Measurements from ENCODE around the gene XKR7. TPM values are rescaled to one million over a fixed set of nuclear protein-coding genes. Genes with fewer than 3 reads are reported as not detected.

XKR7 gene
- total and polyA plus RNA-seq, 9 donors: 0.04 to 0.21 (median 0.07) TPM

DNA sequence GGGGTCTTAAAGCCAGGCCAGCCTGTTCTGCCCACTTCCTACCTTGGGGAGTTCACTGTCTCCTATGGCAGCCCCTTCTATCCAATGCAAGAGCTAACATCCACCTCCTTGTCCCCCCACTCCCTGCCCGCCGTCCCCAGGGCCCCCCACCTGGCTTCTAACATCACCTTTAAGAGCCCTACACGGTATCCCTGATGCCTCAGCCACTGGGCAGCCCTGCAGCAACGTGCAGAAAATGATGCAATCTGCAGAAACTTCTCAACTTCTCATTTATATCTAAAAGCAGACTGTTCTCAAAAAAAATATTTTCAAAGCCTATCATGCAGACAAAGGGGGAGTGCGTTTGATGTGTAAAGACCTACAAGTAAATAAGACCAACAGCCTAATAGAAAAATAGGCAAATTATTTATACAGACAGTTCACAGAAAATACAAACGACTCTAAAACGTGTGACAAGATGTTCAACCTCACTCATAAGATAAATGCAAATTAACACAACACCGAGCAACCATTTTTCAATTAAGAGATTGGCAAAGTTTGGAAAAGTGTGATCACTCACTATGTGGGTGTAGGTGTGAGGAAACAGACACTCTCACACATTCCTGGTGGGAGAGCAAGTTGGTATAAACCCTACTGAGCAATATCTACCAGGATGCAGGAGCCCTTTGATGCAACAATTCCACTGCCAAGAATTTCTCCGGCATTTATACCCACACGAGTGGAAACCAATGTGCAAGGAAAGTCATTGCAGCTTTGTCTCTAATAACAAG lies 69.0 kb downstream of the XKR7 start:
- Histone ChIP-seq H3K36me3 (ENCODE audit: control insufficient read depth, insufficient read depth, low read length) (no peaks in the 10 kb centered on the region), H3K4me1 (ENCODE audit: control insufficient read depth, insufficient read depth, low read length) (peaks cover 7% of the 10 kb centered on the region), H3K27me3 (ENCODE audit: control insufficient read depth, insufficient read depth, low read length) (peaks cover 22% of the 10 kb centered on the region), H3K27ac (ENCODE audit: low read length) (no peak overlapping the region), H3K9me3 (replicated peaks; ENCODE audit: control insufficient read depth, low read depth, low read length) (peaks cover 2% of the 10 kb centered on the region), H3K4me3 (ENCODE audit: low read length) (no peak overlapping the region)
- WGBS (ENCODE audit: insufficient coverage): 30% methylated on average over 4 of the region's 10 CpGs
- no peak for DNase-seq

DNA sequence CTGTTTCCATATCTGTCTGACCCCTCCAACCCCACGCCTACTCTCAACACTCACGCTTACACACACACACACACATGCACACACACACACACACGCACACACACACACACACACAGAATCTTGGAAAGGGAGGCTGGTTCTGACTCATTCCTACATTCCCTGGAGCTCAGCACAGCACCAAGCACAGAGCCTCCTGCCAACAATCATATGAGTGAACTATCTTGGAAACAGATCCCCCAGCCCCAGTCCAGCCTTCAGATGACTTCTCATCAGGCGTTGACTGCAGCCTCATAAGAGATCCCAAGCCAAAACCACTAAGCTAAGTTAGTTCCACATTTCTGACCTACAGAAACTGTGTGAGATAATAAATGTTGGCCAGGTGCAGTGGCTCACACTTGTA lies 70.0 kb downstream of the XKR7 start:
- 92% methylated on average over 2 of the region's 4 CpGs for WGBS (ENCODE audit: insufficient coverage)
- peaks cover 2% of the 10 kb centered on the region for H3K9me3 ChIP-seq (replicated peaks; ENCODE audit: control insufficient read depth, low read depth, low read length)
- no peak overlapping the region for H3K4me3 ChIP-seq (ENCODE audit: low read length)
- peaks cover 7% of the 10 kb centered on the region for H3K4me1 ChIP-seq (ENCODE audit: control insufficient read depth, insufficient read depth, low read length)
- H3K27ac ChIP-seq (ENCODE audit: low read length): no peak overlapping the region
- no peak for DNase-seq
- H3K27me3 ChIP-seq (ENCODE audit: control insufficient read depth, insufficient read depth, low read length): peaks cover 20% of the 10 kb centered on the region
- no peaks in the 10 kb centered on the region for H3K36me3 ChIP-seq (ENCODE audit: control insufficient read depth, insufficient read depth, low read length)

DNA sequence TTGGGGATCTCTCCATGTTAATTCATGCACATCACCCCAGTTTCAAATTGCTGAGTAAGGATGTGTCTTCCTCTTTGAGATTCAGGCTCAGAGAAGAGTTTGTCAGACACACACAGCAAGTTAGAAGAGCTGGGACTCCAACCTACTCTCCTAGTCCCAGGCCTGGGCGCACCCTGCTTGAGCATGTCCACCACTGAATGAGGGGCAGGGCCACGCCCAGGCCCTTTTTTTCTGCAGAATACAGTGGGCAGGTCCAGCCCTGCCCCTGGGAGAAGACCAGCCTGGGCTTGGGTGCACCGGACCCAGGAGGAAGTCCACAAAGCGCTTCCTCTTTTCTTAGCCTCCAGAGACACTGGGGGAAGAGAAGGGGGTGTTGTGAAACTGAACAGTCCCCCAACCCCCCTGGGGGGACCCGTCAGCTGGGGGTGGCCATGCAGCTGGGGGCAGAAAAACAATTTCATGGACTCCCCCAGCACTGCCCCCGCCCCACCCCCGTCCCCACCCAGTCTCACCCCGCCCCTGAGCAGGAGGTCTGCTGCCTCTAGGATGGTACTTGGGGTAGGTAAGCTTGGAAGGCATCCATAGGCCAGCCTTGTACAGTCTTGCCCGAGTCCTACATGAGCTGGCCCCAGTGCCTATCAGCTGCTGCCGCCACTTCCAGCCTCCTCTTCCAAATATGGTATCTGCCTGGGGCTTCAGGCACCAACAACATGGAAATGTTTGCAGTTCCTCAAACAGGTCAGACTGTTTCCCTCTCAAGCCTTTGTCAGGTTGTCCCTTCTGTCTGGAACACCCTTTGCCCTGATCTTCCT lies 72.4 kb downstream of the XKR7 start:
- Histone ChIP-seq H3K27me3 (ENCODE audit: control insufficient read depth, insufficient read depth, low read length) (peaks cover 7% of the 10 kb centered on the region), H3K9me3 (replicated peaks; ENCODE audit: control insufficient read depth, low read depth, low read length) (peaks cover 2% of the 10 kb centered on the region), H3K36me3 (ENCODE audit: control insufficient read depth, insufficient read depth, low read length) (no peaks in the 10 kb centered on the region), H3K4me1 (ENCODE audit: control insufficient read depth, insufficient read depth, low read length) (peaks cover 7% of the 10 kb centered on the region), H3K27ac (ENCODE audit: low read length) (no peak overlapping the region), H3K4me3 (ENCODE audit: low read length) (no peak overlapping the region)
- DNase-seq: peak; percentile 61
- 62% methylated on average over 4 of the region's 10 CpGs for WGBS (ENCODE audit: insufficient coverage)

DNA sequence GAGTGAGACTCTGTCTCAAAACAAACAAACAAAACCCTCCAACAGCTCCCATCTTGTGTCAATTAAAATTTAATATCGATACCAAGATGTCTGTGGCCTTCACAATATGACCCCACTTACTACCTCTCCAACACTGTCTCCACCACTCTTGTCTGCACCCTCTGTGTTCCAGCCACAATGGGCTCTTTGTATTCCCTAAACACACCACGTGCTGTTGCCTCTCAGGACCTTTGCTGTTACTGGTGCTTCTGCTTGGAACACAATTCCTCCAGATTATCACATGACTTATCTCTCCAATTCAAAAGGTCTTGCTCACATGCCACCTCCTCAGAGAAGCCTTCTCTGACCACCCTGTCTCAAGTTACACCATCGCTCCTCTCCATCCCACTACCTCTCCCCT lies 78.0 kb downstream of the XKR7 start:
- H3K9me3 ChIP-seq (replicated peaks; ENCODE audit: control insufficient read depth, low read depth, low read length): no peaks in the 10 kb centered on the region
- H3K4me3 ChIP-seq (ENCODE audit: low read length): no peak overlapping the region
- H3K27me3 ChIP-seq (ENCODE audit: control insufficient read depth, insufficient read depth, low read length): peaks cover 17% of the 10 kb centered on the region
- no peaks in the 10 kb centered on the region for H3K36me3 ChIP-seq (ENCODE audit: control insufficient read depth, insufficient read depth, low read length)
- no peak overlapping the region for H3K27ac ChIP-seq (ENCODE audit: low read length)
- no peak for DNase-seq
- H3K4me1 ChIP-seq (ENCODE audit: control insufficient read depth, insufficient read depth, low read length): no peaks in the 10 kb centered on the region
- 69% methylated on average over 3 of the region's 3 CpGs for WGBS (ENCODE audit: insufficient coverage)

DNA sequence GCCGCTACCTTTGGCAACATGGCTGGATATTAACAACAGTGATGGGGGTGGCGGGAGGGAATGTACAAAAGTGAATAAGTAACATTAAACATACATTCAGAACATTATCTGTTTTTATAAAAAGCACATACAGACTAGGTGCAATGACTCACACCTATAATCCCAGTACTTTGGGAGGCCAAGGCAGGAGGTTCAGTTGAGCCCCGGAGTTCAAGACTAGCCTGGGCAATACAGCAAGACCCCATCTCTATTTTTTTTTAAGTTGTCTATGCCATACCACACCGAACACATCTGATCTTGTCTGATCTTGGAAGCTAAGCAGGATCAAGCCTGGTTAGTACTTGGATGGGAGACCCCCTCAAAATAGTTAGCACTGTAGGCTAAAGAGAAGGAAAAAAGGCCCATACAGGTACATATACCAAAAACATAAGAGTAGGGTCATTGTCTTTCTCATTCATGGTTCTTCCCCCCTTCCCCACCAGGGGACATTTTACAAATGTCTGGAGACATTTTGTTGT lies 82.4 kb downstream of the XKR7 start:
- Histone ChIP-seq H3K27me3 (ENCODE audit: control insufficient read depth, insufficient read depth, low read length) (peaks cover 50% of the 10 kb centered on the region), H3K27ac (ENCODE audit: low read length) (no peak overlapping the region), H3K9me3 (replicated peaks; ENCODE audit: control insufficient read depth, low read depth, low read length) (no peaks in the 10 kb centered on the region), H3K4me3 (ENCODE audit: low read length) (no peak overlapping the region), H3K4me1 (ENCODE audit: control insufficient read depth, insufficient read depth, low read length) (peaks cover 11% of the 10 kb centered on the region), H3K36me3 (ENCODE audit: control insufficient read depth, insufficient read depth, low read length) (no peaks in the 10 kb centered on the region)
- WGBS (ENCODE audit: insufficient coverage): no CpG with 5 or more reads among the region's 4 CpGs
- DNase-seq: no peak

DNA sequence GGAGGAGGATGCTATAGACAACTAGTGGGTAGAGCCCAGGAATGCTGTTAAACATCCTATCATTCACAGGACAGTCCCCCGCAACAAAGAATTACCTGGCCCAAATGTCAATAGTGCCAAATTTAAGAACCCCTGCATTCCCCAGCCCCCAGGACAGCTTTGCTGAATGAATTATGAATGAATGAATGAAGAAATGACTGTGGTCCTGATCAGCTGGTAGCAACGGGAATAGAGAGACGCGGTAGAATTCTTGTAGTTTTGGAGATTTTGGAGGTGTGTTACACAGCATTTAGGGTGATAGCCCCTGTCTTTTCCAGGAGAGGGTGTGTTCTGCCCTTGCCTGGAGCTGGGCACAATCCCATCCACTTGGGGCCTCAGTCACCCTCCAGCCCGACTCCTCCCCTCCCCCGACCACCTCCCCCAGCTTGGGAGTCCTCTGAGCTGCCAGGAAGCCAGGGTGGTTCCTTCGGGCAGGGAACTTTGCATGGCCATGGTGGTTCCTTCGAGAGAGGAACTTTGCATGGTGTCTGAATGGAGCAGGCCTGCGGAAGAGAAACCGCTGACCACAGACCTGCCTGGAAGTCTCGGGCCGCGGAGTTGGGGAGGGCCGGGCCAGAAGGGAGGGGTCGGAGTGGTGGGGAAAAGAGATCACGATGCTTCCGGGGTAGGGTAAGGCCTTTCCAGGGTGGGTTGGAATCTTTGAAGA lies 83.1 kb downstream of the XKR7 start:
- H3K4me1 ChIP-seq (ENCODE audit: control insufficient read depth, insufficient read depth, low read length): peaks cover 11% of the 10 kb centered on the region
- H3K4me3 ChIP-seq (ENCODE audit: low read length): no peak overlapping the region
- peaks cover 50% of the 10 kb centered on the region for H3K27me3 ChIP-seq (ENCODE audit: control insufficient read depth, insufficient read depth, low read length)
- no peaks in the 10 kb centered on the region for H3K9me3 ChIP-seq (replicated peaks; ENCODE audit: control insufficient read depth, low read depth, low read length)
- DNase-seq: peak; percentile 65
- 7% methylated on average over 14 of the region's 17 CpGs for WGBS (ENCODE audit: insufficient coverage)
- H3K36me3 ChIP-seq (ENCODE audit: control insufficient read depth, insufficient read depth, low read length): no peaks in the 10 kb centered on the region
- no peak overlapping the region for H3K27ac ChIP-seq (ENCODE audit: low read length)

DNA sequence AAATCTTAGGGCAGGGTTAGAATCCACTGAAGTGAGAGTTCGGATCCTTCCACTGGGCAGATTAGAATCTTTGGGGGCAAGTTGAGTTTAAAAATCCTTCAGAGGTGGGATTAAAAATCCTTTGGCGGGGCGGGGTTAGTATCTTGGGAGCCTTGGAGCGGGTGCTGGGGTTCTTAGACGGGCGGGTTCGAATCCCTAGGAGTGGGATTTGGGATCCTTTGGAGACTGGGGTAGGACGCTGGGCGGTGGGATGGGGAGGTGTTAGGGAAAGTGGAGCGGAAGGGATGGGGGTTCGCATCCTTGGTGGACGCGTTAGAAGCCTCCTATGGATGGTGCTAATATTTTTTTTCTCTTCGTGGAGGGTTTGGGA lies 83.8 kb downstream of the XKR7 start:
- 5% methylated on average over 14 of the region's 14 CpGs for WGBS (ENCODE audit: insufficient coverage)
- no peaks in the 10 kb centered on the region for H3K36me3 ChIP-seq (ENCODE audit: control insufficient read depth, insufficient read depth, low read length)
- no peaks in the 10 kb centered on the region for H3K9me3 ChIP-seq (replicated peaks; ENCODE audit: control insufficient read depth, low read depth, low read length)
- peaks cover 50% of the 10 kb centered on the region for H3K27me3 ChIP-seq (ENCODE audit: control insufficient read depth, insufficient read depth, low read length)
- no peak for DNase-seq
- peaks cover 11% of the 10 kb centered on the region for H3K4me1 ChIP-seq (ENCODE audit: control insufficient read depth, insufficient read depth, low read length)
- no peak overlapping the region for H3K4me3 ChIP-seq (ENCODE audit: low read length)
- H3K27ac ChIP-seq (ENCODE audit: low read length): peak overlapping the region; percentile 44

DNA sequence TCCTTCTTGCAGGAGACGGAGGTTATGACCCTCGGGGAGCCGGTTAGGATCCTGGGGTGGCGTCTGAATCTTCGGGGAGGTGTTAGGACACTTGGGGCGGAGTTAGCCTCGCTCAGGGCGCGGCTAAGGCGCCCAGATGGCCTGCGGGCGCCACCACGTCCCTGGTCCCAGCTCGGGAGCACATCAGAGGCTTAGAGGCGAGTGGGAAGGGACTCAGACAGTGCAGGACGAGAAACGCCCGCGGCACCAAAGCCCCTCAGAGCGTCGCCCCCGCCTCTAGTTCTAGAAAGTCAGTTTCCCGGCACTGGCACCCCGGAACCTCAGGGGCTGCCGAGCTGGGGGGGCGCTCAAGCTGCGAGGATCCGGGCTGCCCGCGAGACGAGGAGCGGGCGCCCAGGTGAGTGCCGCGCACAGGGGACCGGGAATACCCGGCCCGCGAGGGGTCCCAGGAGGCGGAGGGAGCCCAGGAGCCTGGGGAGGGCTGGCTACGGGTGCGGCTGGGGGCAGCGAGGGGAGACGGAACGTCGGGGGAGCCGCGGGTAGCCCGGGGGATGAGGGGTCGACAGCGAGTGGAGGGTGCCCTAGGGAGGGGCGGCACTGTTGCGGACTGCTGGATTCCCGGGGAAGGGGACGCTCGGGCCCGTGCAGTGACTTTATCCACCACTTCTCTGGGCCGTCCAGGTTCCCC lies 84.3 kb downstream of the XKR7 start, which contains the start of gene HCK:
Gene HCK (plus strand): TSS at position 153 of the 688 bp plus-strand sequence.
- H3K36me3 ChIP-seq (ENCODE audit: control insufficient read depth, insufficient read depth, low read length): no peaks in the 10 kb centered on the region
- peak; percentile 29 for DNase-seq
- H3K4me3 ChIP-seq (ENCODE audit: low read length): peak within 1 kb of the TSS; percentile 32
- peak within 1 kb of the TSS; percentile 44 for H3K27ac ChIP-seq (ENCODE audit: low read length)
- WGBS (ENCODE audit: insufficient coverage): under 1% methylated on average over 51 of the region's 58 CpGs
- no peaks in the 10 kb centered on the region for H3K9me3 ChIP-seq (replicated peaks; ENCODE audit: control insufficient read depth, low read depth, low read length)
- peaks cover 11% of the 10 kb centered on the region for H3K4me1 ChIP-seq (ENCODE audit: control insufficient read depth, insufficient read depth, low read length)
- H3K27me3 ChIP-seq (ENCODE audit: control insufficient read depth, insufficient read depth, low read length): peaks cover 54% of the 10 kb centered on the region

DNA sequence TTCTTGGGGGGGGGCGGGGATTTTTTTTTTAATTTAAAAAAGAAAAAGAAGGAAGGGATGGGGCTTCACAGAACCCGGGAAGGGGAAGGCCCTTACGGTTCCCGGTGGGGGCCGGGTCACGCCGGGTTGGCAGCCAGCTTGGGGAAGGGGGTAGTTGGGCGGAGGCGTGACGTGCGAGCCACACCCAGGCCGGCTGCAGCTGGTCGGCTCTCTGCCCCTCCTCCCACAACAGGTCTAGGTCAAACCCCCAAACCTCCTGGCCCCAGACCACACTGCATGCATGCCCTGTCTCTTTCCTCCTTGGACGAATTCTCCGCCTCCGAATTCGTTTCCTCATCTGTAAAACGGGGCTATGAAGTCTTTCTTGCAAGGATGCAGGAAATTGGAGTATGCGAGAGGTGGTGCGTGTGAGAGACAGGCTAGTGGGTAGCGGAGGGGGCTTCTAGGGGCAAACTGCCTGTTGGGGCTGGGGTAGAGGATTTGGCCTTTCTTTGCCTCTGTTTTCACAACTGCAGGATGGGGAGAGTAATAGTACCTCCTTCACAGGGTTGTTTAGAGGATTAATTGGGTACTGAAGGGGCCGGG lies 84.9 kb downstream of the XKR7 start:
- Histone ChIP-seq H3K4me1 (ENCODE audit: control insufficient read depth, insufficient read depth, low read length) (peaks cover 11% of the 10 kb centered on the region), H3K4me3 (ENCODE audit: low read length) (peak overlapping the region; percentile 32), H3K27ac (ENCODE audit: low read length) (no peak overlapping the region), H3K36me3 (ENCODE audit: control insufficient read depth, insufficient read depth, low read length) (no peaks in the 10 kb centered on the region), H3K9me3 (replicated peaks; ENCODE audit: control insufficient read depth, low read depth, low read length) (no peaks in the 10 kb centered on the region), H3K27me3 (ENCODE audit: control insufficient read depth, insufficient read depth, low read length) (peaks cover 55% of the 10 kb centered on the region)
- DNase-seq: no peak
- WGBS (ENCODE audit: insufficient coverage): 45% methylated on average over 4 of the region's 22 CpGs

Measured in muscle of leg (tissue), 11 donors.